ENCODE measurements around the gene CAVIN3. TPM values are rescaled to one million over a fixed set of nuclear protein-coding genes. Genes with fewer than 3 reads are reported as not detected.
A peak's percentile ranks its signal among the peaks of the same experiment; 100 is the strongest.

Gene CAVIN3
- 34.2 and 41.3 TPM in 2 replicates for total RNA-seq (2014; rRNA removed; shearing (Covaris generic))
- 32.9 and 33.2 TPM in 2 replicates for polyA plus RNA-seq (2016; fragmentation: Nextera tagmentation; extraction: Ambion mirVana)
- long read RNA-seq, transcript CAVIN3-201 (2 exons, 1,174 nt), result major isoform, 13 of 13 reads
- long read RNA-seq, partial matches to known transcripts, result 0 of 13 reads
- long read RNA-seq, other reads (novel, unspliced or antisense), result 0 of 13 reads

- peak within 1 kb of the TSS; percentile 52 for H2AFZ ChIP-seq
- peaks cover 42% of the 10 kb centered on the region for H3K4me1 ChIP-seq (ENCODE audit: insufficient read depth)
- H3K27ac Mint-ChIP-seq, result peak within 1 kb of the TSS; percentile 56
- DNase-seq (ENCODE audit: low spot score), result peak; percentile 82
- H3K4me1 Mint-ChIP-seq, result peaks cover 48% of the 10 kb centered on the region
- H3K4me2 ChIP-seq, result peak within 1 kb of the TSS; percentile 92
- H3K36me3 Mint-ChIP-seq (ENCODE audit: low read depth), result no peaks in the 10 kb centered on the region; the same call in 1 of the 3 replicates
- H3K9me2 ChIP-seq (ENCODE audit: insufficient read depth), result no peaks in the 10 kb centered on the region
- ATAC-seq, result peak; percentile 54
- peaks cover 16% of the 10 kb centered on the region; the same call in 1 of the 2 replicates for H3F3A ChIP-seq (replicated peaks; ENCODE audit: low read depth)
- H3K27ac ChIP-seq (ENCODE audit: low read depth), result peak within 1 kb of the TSS; percentile 83
- peaks cover 7% of the 10 kb centered on the region for H3K27me3 Mint-ChIP-seq (ENCODE audit: insufficient read depth, low read depth, poor library complexity)
- TF ChIP-seq ZNF462 (CRISPR knock-in tag; IDR thresholded peaks at IDR 0.05) (no peak), CREB1 (CRISPR knock-in tag; IDR thresholded peaks at IDR 0.05; ENCODE audit: low read depth) (no peak), ZNF114 (CRISPR knock-in tag; IDR thresholded peaks at IDR 0.05) (no peak), POLR2AphosphoS5 (IDR thresholded peaks at IDR 0.05; ENCODE audit: low read depth) (peak; percentile 69), EZH2phosphoT487 (IDR thresholded peaks at IDR 0.05; ENCODE audit: unreplicated experiment) (no peak), NANOG (IDR thresholded peaks at IDR 0.05; ENCODE audit: borderline replicate concordance) (no peak)
- no peaks in the 10 kb centered on the region for H3K79me2 ChIP-seq (replicated peaks; ENCODE audit: insufficient read depth)
- H3K4me3 ChIP-seq, result peak within 1 kb of the TSS; percentile 74
- H4K20me1 ChIP-seq (replicated peaks; ENCODE audit: insufficient read depth), result no peaks in the 10 kb centered on the region
- H3K36me3 ChIP-seq (ENCODE audit: insufficient read depth), result no peaks in the 10 kb centered on the region
- H3K4me3 Mint-ChIP-seq, result peak within 1 kb of the TSS; percentile 78
- H3K9me3 Mint-ChIP-seq, result no peaks in the 10 kb centered on the region; the same call in 1 of the 3 replicates
- peaks cover 21% of the 10 kb centered on the region for H3K27me3 ChIP-seq (ENCODE audit: insufficient read depth)
Measured at GRCh38 chr11:6320411-6321155, at the start of gene CAVIN3. Gene CAVIN3 (minus strand): TSS chr11:6320501. CDS start chr11:6320476, 25 bp downstream.
